Prostate gland (tissue), 2 donors: Measurements from ENCODE around the gene MICU1. TPM values are rescaled to one million over a fixed set of nuclear protein-coding genes. Genes with fewer than 3 reads are reported as not detected.

Source experiments
- DNase-seq: peaks from one replicate; pipeline ENCODE4 v3.0.0-alpha.2; 2019; ENCODE audit warnings: low spot score
- H3K27ac ChIP-seq, 2 donors: fragments of 200-600 bp; sonication (generic); 2 replicates each; pipeline ENCODE4 v1.5.1; 2017 to 2019
- H3K27me3 ChIP-seq: fragments of 200-600 bp; sonication (generic); replicated peaks from 2 replicates; pipeline ENCODE4 v1.5.1; 2019; ENCODE audit not compliant: insufficient read depth
- H3K36me3 ChIP-seq, 2 donors: fragments of 200-600 bp; sonication (generic); 1 replicate in 1 of 2; 2 replicates in 1 of 2; pipeline versions ENCODE4 v1.5.1 to v1.8.1; 2017 to 2019
- H3K4me1 ChIP-seq: fragments of 200-600 bp; sonication (generic); replicated peaks from 2 replicates; pipeline ENCODE4 v1.5.1; 2019
- H3K4me3 ChIP-seq, 2 donors: fragments of 200-600 bp; sonication (generic); 2 replicates each; pipeline ENCODE4 v1.5.1; 2017 to 2019
- H3K9me3 ChIP-seq: fragments of 200-600 bp; sonication (generic); 2 replicates; pipeline ENCODE4 v1.5.1; 2017
- CTCF ChIP-seq, 4 experiments: fragments of 200-600 bp in 2 of 4; fragments of 450-650 bp in 2 of 4; sonication (generic) in 2 of 4; IDR thresholded peaks; 1 replicate in 3 of 4; 2 replicates in 1 of 4; pipeline ENCODE4 v1.5.1; 2016 to 2019; ENCODE audit warnings: antibody characterized with exemption in 4 of 4, mild to moderate bottlenecking in 2 of 4, moderate library complexity in 2 of 4
- POLR2A ChIP-seq: fragments of 450-650 bp; IDR thresholded peaks from one replicate; pipeline ENCODE4 v1.6.1; 2016; ENCODE audit warnings: antibody characterized with exemption, mild to moderate bottlenecking
- POLR2AphosphoS5 ChIP-seq: sonication (generic); formaldehyde crosslinking; IDR thresholded peaks from one replicate; pipeline ENCODE4 v1.6.1; 2017; ENCODE audit warnings: antibody characterized with exemption
- WGBS: methylation state at CpG from one replicate; pipeline ENCODE4 v1.1.5; 2018; 5-methylcytosine and 5-hydroxymethylcytosine counted together
- intact Hi-C: fragments of 100-400 bp; cut with DNase I; formaldehyde crosslinking; loops from one replicate; pipeline ENCODE4 v1.14.2; 2022
- total RNA-seq, 2 donors: library from RNA; depleted of rRNA; stranded (reverse); fragments of >200 nt; gene quantifications; one replicate each; pipeline ENCODE4 v1.1.0, GENCODE V29; 2016

MICU1 gene
- total RNA-seq, 2 donors from 2014 or later: 41.0 to 42.0 TPM

- no peak for DNase-seq
- intact Hi-C loops: no loop called here
- TF ChIP-seq POLR2A (no peak), POLR2AphosphoS5 (no peak), CTCF (IDR thresholded peaks at IDR 0.05) (no peak)
- H3K36me3 ChIP-seq: no peaks in the 10 kb centered on the region
- H3K9me3 ChIP-seq: no peaks in the 10 kb centered on the region
- H3K27me3 ChIP-seq: no peaks in the 10 kb centered on the region
- WGBS: 73% methylated on average over 1 of the region's 1 CpG
- H3K27ac ChIP-seq: no peak overlapping the region
- H3K4me3 ChIP-seq: no peak overlapping the region
- H3K4me1 ChIP-seq: no peaks in the 10 kb centered on the region
Observed at GRCh38 chr10:72429931-72430330, 195.9 kb downstream of the MICU1 start.

GRCh38 chr10:72426986-72427385 lies 198.9 kb downstream of the MICU1 start:
- Histone ChIP-seq H3K36me3 (no peaks in the 10 kb centered on the region), H3K27me3 (no peaks in the 10 kb centered on the region), H3K9me3 (no peaks in the 10 kb centered on the region), H3K4me1 (no peaks in the 10 kb centered on the region), H3K4me3 (no peak overlapping the region), H3K27ac (no peak overlapping the region)
- 55% methylated on average over 5 of the region's 5 CpGs for WGBS
- intact Hi-C loops: no loop called here
- TF ChIP-seq POLR2AphosphoS5 (no peak), POLR2A (no peak), CTCF (IDR thresholded peaks at IDR 0.05) (no peak)
- no peak for DNase-seq

GRCh38 chr10:72425133-72425532 lies 200.7 kb downstream of the MICU1 start:
- Histone ChIP-seq H3K27me3 (no peaks in the 10 kb centered on the region), H3K36me3 (no peaks in the 10 kb centered on the region), H3K9me3 (no peaks in the 10 kb centered on the region), H3K27ac (no peak overlapping the region), H3K4me1 (no peaks in the 10 kb centered on the region), H3K4me3 (no peak overlapping the region)
- intact Hi-C loops: no loop called here
- 65% methylated on average over 3 of the region's 3 CpGs for WGBS
- DNase-seq: no peak
- no peak for TF ChIP-seq CTCF (IDR thresholded peaks at IDR 0.05)
- TF ChIP-seq POLR2A: no peak
- no peak for TF ChIP-seq POLR2AphosphoS5

GRCh38 chr10:72424561-72424960 lies 201.3 kb downstream of the MICU1 start:
- WGBS: 100% methylated on average over 1 of the region's 1 CpG
- no peak for DNase-seq
- intact Hi-C loops: no loop called here
- H3K27me3 ChIP-seq: no peaks in the 10 kb centered on the region
- H3K9me3 ChIP-seq: no peaks in the 10 kb centered on the region
- TF ChIP-seq CTCF (IDR thresholded peaks at IDR 0.05) (no peak), POLR2AphosphoS5 (no peak), POLR2A (no peak)
- no peaks in the 10 kb centered on the region for H3K4me1 ChIP-seq
- H3K4me3 ChIP-seq: no peak overlapping the region
- H3K27ac ChIP-seq: no peak overlapping the region
- H3K36me3 ChIP-seq: no peaks in the 10 kb centered on the region

- TF ChIP-seq CTCF (IDR thresholded peaks at IDR 0.05): no peak
- no peak for DNase-seq
- Histone ChIP-seq H3K27ac (no peak overlapping the region), H3K27me3 (no peaks in the 10 kb centered on the region), H3K4me1 (no peaks in the 10 kb centered on the region), H3K4me3 (no peak overlapping the region), H3K9me3 (no peaks in the 10 kb centered on the region), H3K36me3 (no peaks in the 10 kb centered on the region)
- WGBS: 96% methylated on average over 3 of the region's 3 CpGs
- intact Hi-C loops: no loop called here
Observed at GRCh38 chr10:72423426-72423825, 202.5 kb downstream of the MICU1 start.
